Panc1 (cell line): ENCODE measurements around the gene PARD3. TPM values are rescaled to one million over a fixed set of nuclear protein-coding genes. Genes with fewer than 3 reads are reported as not detected.
A peak's percentile ranks its signal among the peaks of the same experiment; 100 is the strongest.

Experiments used
- ATAC-seq: fragments of 200-7000 bp; cut with Tn5 transposase; 2 replicates; pipeline ENCODE4 v1.9.1; 2020; ENCODE audit warnings: mild to moderate bottlenecking, moderate library complexity
- BruUV-seq: library from RNA; stranded (reverse); fragments of 400-500 nt; replicated peaks from 2 replicates; lab custom pipeline; 2021; lab: Mats Ljungman, UMichigan
- CTCF ChIA-PET: fragments of 300-600 bp; sonication (Branson Sonifier 250); formaldehyde crosslinking; loops from one replicate; lab custom pipeline; 2022; ENCODE audit warnings: antibody characterized with exemption; lab: Charles Lee
- POLR2A ChIA-PET: fragments of 300-600 bp; sonication (Branson Sonifier 250); formaldehyde crosslinking; loops from one replicate; lab custom pipeline; 2022; ENCODE audit warnings: antibody characterized with exemption; lab: Charles Lee
- DNase-seq: peaks from one replicate; pipeline ENCODE4 v3.0.0-alpha.2; 2010; ENCODE audit warnings: low read depth, low spot score
- H3K27ac ChIP-seq: 2 replicates; pipeline ENCODE4 v1.5.1; 2011; ENCODE audit warnings: mild to moderate bottlenecking, low read length, inconsistent platforms
- H3K27me3 ChIP-seq: fragments of 200-500 bp; sonication (Bioruptor generic); 2 replicates; pipeline ENCODE4 v1.6.0; 2014; ENCODE audit warnings: low read length, inconsistent platforms; ENCODE audit not compliant: control insufficient read depth, insufficient read depth
- H3K36me3 ChIP-seq: fragments of 200-500 bp; sonication (Bioruptor generic); 2 replicates; pipeline ENCODE4 v1.5.1; 2014; ENCODE audit warnings: inconsistent platforms, mild to moderate bottlenecking, low read length, moderate library complexity; ENCODE audit not compliant: control insufficient read depth, insufficient read depth
- H3K4me1 ChIP-seq: 2 replicates; pipeline ENCODE4 v1.5.1; 2011; ENCODE audit warnings: inconsistent platforms, mild to moderate bottlenecking, low read length, moderate library complexity; ENCODE audit not compliant: control insufficient read depth, insufficient read depth
- H3K4me3 ChIP-seq, 2 experiments: 2 replicates each; pipeline ENCODE4 v1.5.1; 2011 to 2012; ENCODE audit warnings: low read depth in 2 of 2, low read length in 2 of 2, mild to moderate bottlenecking in 2 of 2, inconsistent platforms in 1 of 2, moderate library complexity in 1 of 2
- H3K9me3 ChIP-seq: fragments of 200-500 bp; sonication (Bioruptor generic); 2 replicates; pipeline ENCODE4 v1.5.1; 2014; ENCODE audit warnings: low read depth, mild to moderate bottlenecking, inconsistent platforms, low read length, moderate library complexity; ENCODE audit not compliant: control insufficient read depth, insufficient read depth
- POLR2AphosphoS5 ChIP-seq: IDR thresholded peaks from 2 replicates; pipeline ENCODE4 v1.6.1; 2012; ENCODE audit warnings: mild to moderate bottlenecking, low read depth, low read length, moderate library complexity
- REST ChIP-seq, 2 experiments: IDR thresholded peaks; 2 replicates each; pipeline ENCODE4 v1.6.1; 2011 to 2012; ENCODE audit warnings: low read depth in 2 of 2, control low read depth in 1 of 2, low read length in 1 of 2, mild to moderate bottlenecking in 1 of 2, moderate library complexity in 1 of 2; ENCODE audit not compliant: insufficient read depth in 1 of 2
- SIN3A ChIP-seq: IDR thresholded peaks from 2 replicates; pipeline ENCODE4 v1.6.1; 2012; ENCODE audit warnings: low read depth, mild to moderate bottlenecking, low read length, moderate library complexity, borderline replicate concordance; ENCODE audit not compliant: insufficient read depth
- TCF7L2 ChIP-seq: IDR thresholded peaks from 2 replicates; pipeline ENCODE4 v1.6.1; 2011; ENCODE audit warnings: mild to moderate bottlenecking, low read depth, low read length, inconsistent platforms
- in situ Hi-C: cut with HindIII; loops from 2 replicates; pipeline ENCODE4 v1.10.0; 2016; ENCODE audit warnings: low sequenced_read_pairs, low pct_unique_long_range_greater_than_20kb
- intact Hi-C: fragments of 100-400 bp; cut with micrococcal nuclease; formaldehyde crosslinking; loops from one replicate; pipeline ENCODE4 v1.10.0; 2022; ENCODE audit not compliant: unreplicated experiment
- total RNA-seq: library from RNA; stranded (reverse); gene quantifications from one replicate; pipeline ENCODE4 v1.2.1, GENCODE V29; 2021; ENCODE audit not compliant: unreplicated experiment
- TF ChIP-seq, protein P1 (sequence below): fragments of 450-650 bp; IDR thresholded peaks from 2 replicates; pipeline ENCODE4 v1.5.1; 2017; ENCODE audit warnings: mild to moderate bottlenecking

PARD3 gene
- total RNA-seq, 1 experiment from 2014 or later = 29.8 TPM

- POLR2A ChIA-PET = interaction anchor here (0.6 kb wide), 1 partner anchor 9 kb away, joined by 6 read pairs; no protein-coding TSS in a partner anchor
- no peaks in the 10 kb centered on the region; the same call in 1 of the 2 replicates for H3K4me1 ChIP-seq
- no peak overlapping the region for H3K4me3 ChIP-seq
- no peaks in the 10 kb centered on the region for H3K36me3 ChIP-seq
- intact Hi-C loops (no loop called here), in situ Hi-C loops (no loop called here)
- CTCF ChIA-PET = no interaction called here
- TF ChIP-seq POLR2AphosphoS5 = no peak
- TF ChIP-seq TCF7L2 = no peak
- TF ChIP-seq SIN3A = no peak
- no peak for TF ChIP-seq REST (IDR thresholded peaks at IDR 0.05; ENCODE audit: insufficient read depth in 1 of 2, low read depth in 2 of 2, low read length in 1 of 2)
- TF ChIP-seq, protein P1, sequence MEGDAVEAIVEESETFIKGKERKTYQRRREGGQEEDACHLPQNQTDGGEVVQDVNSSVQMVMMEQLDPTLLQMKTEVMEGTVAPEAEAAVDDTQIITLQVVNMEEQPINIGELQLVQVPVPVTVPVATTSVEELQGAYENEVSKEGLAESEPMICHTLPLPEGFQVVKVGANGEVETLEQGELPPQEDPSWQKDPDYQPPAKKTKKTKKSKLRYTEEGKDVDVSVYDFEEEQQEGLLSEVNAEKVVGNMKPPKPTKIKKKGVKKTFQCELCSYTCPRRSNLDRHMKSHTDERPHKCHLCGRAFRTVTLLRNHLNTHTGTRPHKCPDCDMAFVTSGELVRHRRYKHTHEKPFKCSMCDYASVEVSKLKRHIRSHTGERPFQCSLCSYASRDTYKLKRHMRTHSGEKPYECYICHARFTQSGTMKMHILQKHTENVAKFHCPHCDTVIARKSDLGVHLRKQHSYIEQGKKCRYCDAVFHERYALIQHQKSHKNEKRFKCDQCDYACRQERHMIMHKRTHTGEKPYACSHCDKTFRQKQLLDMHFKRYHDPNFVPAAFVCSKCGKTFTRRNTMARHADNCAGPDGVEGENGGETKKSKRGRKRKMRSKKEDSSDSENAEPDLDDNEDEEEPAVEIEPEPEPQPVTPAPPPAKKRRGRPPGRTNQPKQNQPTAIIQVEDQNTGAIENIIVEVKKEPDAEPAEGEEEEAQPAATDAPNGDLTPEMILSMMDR = no peak
- H3K27me3 ChIP-seq = no peaks in the 10 kb centered on the region
- 0 out of 2 replicates have a peak overlapping the region, but pooled peaks have one; percentile 23 for H3K27ac ChIP-seq
- ATAC-seq (no peak), DNase-seq (no peak)
- H3K9me3 ChIP-seq = no peaks in the 10 kb centered on the region
- BruUV-seq = no TSS peak
Measured at GRCh38 chr10:34555653-34556052, 259.4 kb downstream of the PARD3 start.

- intact Hi-C loops (no loop called here), in situ Hi-C loops (no loop called here)
- H3K27me3 ChIP-seq = no peaks in the 10 kb centered on the region
- H3K36me3 ChIP-seq = no peaks in the 10 kb centered on the region
- no peak for DNase-seq
- peak overlapping the region; percentile 39; the same call in 1 of the 2 replicates for H3K27ac ChIP-seq
- no peaks in the 10 kb centered on the region; the same call in 1 of the 2 replicates for H3K4me1 ChIP-seq
- ChIA-PET POLR2A (interaction anchor here (0.7 kb wide), 1 partner anchor 19 kb away, joined by 3 read pairs; no protein-coding TSS in a partner anchor), CTCF (interaction anchor here (0.6 kb wide), 1 partner anchor 326 kb away, joined by 3 read pairs; no protein-coding TSS in a partner anchor)
- no peak overlapping the region for H3K4me3 ChIP-seq
- no peaks in the 10 kb centered on the region for H3K9me3 ChIP-seq
- no peak for TF ChIP-seq TCF7L2
- TF ChIP-seq, protein P1 = no peak
- no peak for TF ChIP-seq POLR2AphosphoS5
- TF ChIP-seq REST (IDR thresholded peaks at IDR 0.05; ENCODE audit: insufficient read depth in 1 of 2, low read depth in 2 of 2, low read length in 1 of 2) = no peak
- no peak for TF ChIP-seq SIN3A
- ATAC-seq = no peak
- BruUV-seq = no TSS peak
Measured at GRCh38 chr10:34553747-34554146, 261.3 kb downstream of the PARD3 start.
